PC-3 (cell line): ENCODE results near the gene FRMPD1. TPM values are rescaled to one million over a fixed set of nuclear protein-coding genes. Genes with fewer than 3 reads are reported as not detected.

Source experiments
- ATAC-seq: fragments of 200-7000 bp; cut with Tn5 transposase; 2 replicates; pipeline ENCODE4 v1.9.1; 2020; ENCODE audit warnings: mild to moderate bottlenecking, moderate library complexity
- BruUV-seq: library from RNA; stranded (reverse); fragments of 400-500 nt; replicated peaks from 2 replicates; lab custom pipeline; 2021; lab: Mats Ljungman, UMichigan
- CTCF ChIA-PET: fragments of 300-600 bp; sonication (Branson Sonifier 250); formaldehyde crosslinking; loops from one replicate; lab custom pipeline; 2022; ENCODE audit warnings: antibody characterized with exemption; lab: Charles Lee
- POLR2A ChIA-PET: fragments of 300-600 bp; sonication (Branson Sonifier 250); formaldehyde crosslinking; loops from one replicate; lab custom pipeline; 2022; ENCODE audit warnings: antibody characterized with exemption; ENCODE audit not compliant: unreplicated experiment; lab: Charles Lee
- DNase-seq: peaks from one replicate; pipeline ENCODE4 v3.0.0-alpha.2; 2015
- H2AFZ ChIP-seq: fragments of 300-600 bp; sonication (generic); 2 replicates; pipeline ENCODE4 v1.6.0; 2016; ENCODE audit warnings: antibody characterized with exemption, low read length
- H3F3A ChIP-seq: fragments of 300-600 bp; sonication (generic); one replicate; pipeline ENCODE4 v1.6.0; 2017; ENCODE audit warnings: antibody characterized with exemption, low read length, control low read depth, mild to moderate bottlenecking; ENCODE audit not compliant: unreplicated experiment
- H3K27ac ChIP-seq: fragments of 300-600 bp; sonication (generic); 2 replicates; pipeline ENCODE4 v1.5.1; 2016; ENCODE audit warnings: mild to moderate bottlenecking, low read length
- H3K27me3 ChIP-seq: fragments of 300-600 bp; sonication (generic); 2 replicates; pipeline ENCODE4 v1.6.1; 2016; ENCODE audit warnings: low read length, mixed read lengths
- H3K36me3 ChIP-seq: fragments of 300-600 bp; sonication (generic); 2 replicates; pipeline ENCODE4 v1.6.1; 2016; ENCODE audit warnings: low read depth, mixed run types, low read length, mixed read lengths
- H3K4me1 ChIP-seq: fragments of 300-600 bp; sonication (generic); 2 replicates; pipeline ENCODE4 v1.5.1; 2016; ENCODE audit warnings: low read length; ENCODE audit not compliant: insufficient read depth
- H3K4me2 ChIP-seq: fragments of 300-600 bp; sonication (generic); 2 replicates; pipeline ENCODE4 v1.6.0; 2016; ENCODE audit warnings: low read length
- H3K4me3 ChIP-seq: fragments of 300-600 bp; sonication (generic); 2 replicates; pipeline ENCODE4 v1.5.1; 2016; ENCODE audit warnings: mild to moderate bottlenecking, low read length, mixed read lengths
- H3K79me2 ChIP-seq: fragments of 300-600 bp; sonication (generic); 2 replicates; pipeline ENCODE4 v1.6.1; 2017; ENCODE audit warnings: low read length, mixed read lengths
- H3K9ac ChIP-seq: fragments of 300-600 bp; sonication (generic); 2 replicates; pipeline ENCODE4 v1.6.0; 2016; ENCODE audit warnings: mild to moderate bottlenecking, low read length
- H3K9me2 ChIP-seq: fragments of 300-600 bp; sonication (generic); replicated peaks from 2 replicates; pipeline ENCODE4 v1.6.1; 2016; ENCODE audit warnings: mixed run types, low read length, mixed read lengths
- H3K9me3 ChIP-seq: fragments of 300-600 bp; sonication (generic); 2 replicates; pipeline ENCODE4 v1.6.1; 2016; ENCODE audit warnings: low read length, mixed read lengths
- H4K20me1 ChIP-seq: fragments of 300-600 bp; sonication (generic); 2 replicates; pipeline ENCODE4 v1.6.1; 2016; ENCODE audit warnings: low read length, mixed read lengths
- EZH2 ChIP-seq: fragments of 300-600 bp; sonication (generic); IDR thresholded peaks from one replicate; pipeline ENCODE4 v1.6.1; 2017; ENCODE audit warnings: antibody characterized with exemption, mild to moderate bottlenecking, low read length; ENCODE audit not compliant: unreplicated experiment
- EZH2phosphoT487 ChIP-seq: fragments of 300-600 bp; sonication (generic); IDR thresholded peaks from 2 replicates; pipeline ENCODE4 v1.6.1; 2018; ENCODE audit warnings: mild to moderate bottlenecking, antibody characterized with exemption, low read length, borderline replicate concordance
- intact Hi-C: fragments of 100-400 bp; cut with micrococcal nuclease; formaldehyde crosslinking; loops from 2 replicates; pipeline ENCODE4 v1.9.0; 2023
- total RNA-seq: library from RNA; depleted of rRNA; stranded (reverse); fragments of >200 nt; gene quantifications from 2 replicates; pipeline ENCODE4 v1.2.3, GENCODE V29; 2014; rRNA removed
- TF ChIP-seq, protein P1 (sequence below): fragments of 300-600 bp; sonication (generic); conservative IDR thresholded peaks from 2 replicates; pipeline ENCODE4 v1.5.1; 2017; ENCODE audit warnings: antibody characterized with exemption, low read depth, mild to moderate bottlenecking, low read length

Gene FRMPD1
- total RNA-seq, 1 experiment from 2014 or later = not detected

DNA sequence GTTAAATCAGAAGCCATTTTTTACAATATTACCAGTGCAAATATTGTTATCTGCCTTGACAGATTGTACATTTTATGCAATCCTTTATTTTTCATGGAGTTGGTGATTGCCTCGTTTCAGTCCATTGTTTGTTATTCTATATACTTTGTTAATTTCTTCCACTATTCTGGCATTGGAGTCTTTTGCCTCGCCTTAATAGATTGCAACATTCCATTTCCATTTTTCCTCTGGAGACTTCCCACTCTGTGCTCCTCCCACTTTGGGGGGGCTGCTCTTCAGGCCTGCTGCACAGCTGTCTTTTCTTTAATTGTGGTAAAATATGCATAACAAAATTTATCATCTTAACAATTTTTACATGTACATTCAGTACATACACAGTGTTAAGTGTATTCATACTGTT is 145.5 kb downstream of the FRMPD1 start:
- peaks cover 3% of the 10 kb centered on the region; the same call in 1 of the 2 replicates for H3K4me1 ChIP-seq
- H3K4me2 ChIP-seq = no peak overlapping the region
- no peak for ATAC-seq
- no peaks in the 10 kb centered on the region for H3K9me3 ChIP-seq
- H3K9me2 ChIP-seq = no peaks in the 10 kb centered on the region
- ChIA-PET CTCF (no interaction called here), POLR2A (no interaction called here)
- no peak for DNase-seq
- TF ChIP-seq, protein P1, sequence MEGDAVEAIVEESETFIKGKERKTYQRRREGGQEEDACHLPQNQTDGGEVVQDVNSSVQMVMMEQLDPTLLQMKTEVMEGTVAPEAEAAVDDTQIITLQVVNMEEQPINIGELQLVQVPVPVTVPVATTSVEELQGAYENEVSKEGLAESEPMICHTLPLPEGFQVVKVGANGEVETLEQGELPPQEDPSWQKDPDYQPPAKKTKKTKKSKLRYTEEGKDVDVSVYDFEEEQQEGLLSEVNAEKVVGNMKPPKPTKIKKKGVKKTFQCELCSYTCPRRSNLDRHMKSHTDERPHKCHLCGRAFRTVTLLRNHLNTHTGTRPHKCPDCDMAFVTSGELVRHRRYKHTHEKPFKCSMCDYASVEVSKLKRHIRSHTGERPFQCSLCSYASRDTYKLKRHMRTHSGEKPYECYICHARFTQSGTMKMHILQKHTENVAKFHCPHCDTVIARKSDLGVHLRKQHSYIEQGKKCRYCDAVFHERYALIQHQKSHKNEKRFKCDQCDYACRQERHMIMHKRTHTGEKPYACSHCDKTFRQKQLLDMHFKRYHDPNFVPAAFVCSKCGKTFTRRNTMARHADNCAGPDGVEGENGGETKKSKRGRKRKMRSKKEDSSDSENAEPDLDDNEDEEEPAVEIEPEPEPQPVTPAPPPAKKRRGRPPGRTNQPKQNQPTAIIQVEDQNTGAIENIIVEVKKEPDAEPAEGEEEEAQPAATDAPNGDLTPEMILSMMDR = no peak
- TF ChIP-seq EZH2phosphoT487 (no peak), EZH2 (no peak)
- H3K9ac ChIP-seq = no peak overlapping the region
- H3K27ac ChIP-seq = no peak overlapping the region
- no peak overlapping the region for H3K4me3 ChIP-seq
- H3K79me2 ChIP-seq = peaks cover 4% of the 10 kb centered on the region
- no TSS peak for BruUV-seq
- no peaks in the 10 kb centered on the region for H4K20me1 ChIP-seq
- no peaks in the 10 kb centered on the region for H3K36me3 ChIP-seq
- no peaks in the 10 kb centered on the region for H3K27me3 ChIP-seq
- H3F3A ChIP-seq = no peaks in the 10 kb centered on the region
- no peak overlapping the region for H2AFZ ChIP-seq
- intact Hi-C loops = no loop called here

Other genes with a start within 250 kb of the FRMPD1 start
- gene GRHPR, start 228.3 kb upstream of the FRMPD1 start, total RNA-seq = 75.3 and 84.1 TPM in 2 replicates
- 5.8 and 6.4 TPM in 2 replicates for gene ZBTB5, start 185.5 kb upstream of the FRMPD1 start, total RNA-seq
- gene POLR1E, start 165.0 kb upstream of the FRMPD1 start, total RNA-seq = 37.0 and 37.2 TPM in 2 replicates
- gene FBXO10, start 74.6 kb upstream of the FRMPD1 start, total RNA-seq = 2.6 and 5.1 TPM in 2 replicates
- 220 and 252 TPM in 2 replicates for gene TOMM5, start 58.4 kb upstream of the FRMPD1 start, total RNA-seq
- gene TRMT10B, start 102.9 kb downstream of the FRMPD1 start, total RNA-seq = 1.1 and 3.4 TPM in 2 replicates
- 98.3 and 125 TPM in 2 replicates for gene EXOSC3, start 134.1 kb downstream of the FRMPD1 start, total RNA-seq
- 10.5 and 11.8 TPM in 2 replicates for gene DCAF10, start 149.8 kb downstream of the FRMPD1 start, total RNA-seq